ENCODE measurements around the gene AGAP1. TPM values are rescaled to one million over a fixed set of nuclear protein-coding genes. Genes with fewer than 3 reads are reported as not detected.

AGAP1 gene
- total RNA-seq, 1 donor from 2014 or later = 39.4 TPM

GRCh38 chr2:235857598-235857997 is 363.8 kb downstream of the AGAP1 start:
- Histone ChIP-seq H2AFZ (ENCODE audit: low read depth, low read length) (no peak overlapping the region), H4K20me1 (ENCODE audit: insufficient read depth, low read length) (no peaks in the 10 kb centered on the region), H3K9me3 (ENCODE audit: insufficient read depth, low read depth, low read length) (no peaks in the 10 kb centered on the region), H3K27ac (ENCODE audit: low read depth, low read length) (no peak overlapping the region), H3K9ac (ENCODE audit: low read length) (no peak overlapping the region), H3K4me1 (ENCODE audit: insufficient read depth, low read length) (no peaks in the 10 kb centered on the region), H3K79me2 (ENCODE audit: insufficient read depth, low read length) (no peaks in the 10 kb centered on the region), H3K27me3 (ENCODE audit: insufficient read depth, low read length) (no peaks in the 10 kb centered on the region), H3K4me3 (ENCODE audit: insufficient read depth, low read depth, low read length) (no peak overlapping the region), H3K4me2 (ENCODE audit: low read length) (no peak overlapping the region), H3K36me3 (ENCODE audit: insufficient read depth, low read length) (no peaks in the 10 kb centered on the region)
- Mint-ChIP-seq H3K4me1 (ENCODE audit: low read depth, unreplicated experiment) (peaks cover 20% of the 10 kb centered on the region), H3K27ac (ENCODE audit: unreplicated experiment) (no peak overlapping the region), H3K36me3 (ENCODE audit: low read depth, unreplicated experiment) (peaks cover 6% of the 10 kb centered on the region), H3K9me3 (ENCODE audit: unreplicated experiment) (no peaks in the 10 kb centered on the region), H3K4me3 (ENCODE audit: unreplicated experiment) (no peak overlapping the region), H3K27me3 (ENCODE audit: low read depth, unreplicated experiment) (no peaks in the 10 kb centered on the region)
- no peak for TF ChIP-seq EZH2 (IDR thresholded peaks at IDR 0.05; ENCODE audit: insufficient read depth, low read length)
- no peak for TF ChIP-seq CTCF (IDR thresholded peaks at IDR 0.05; ENCODE audit: insufficient read depth, low read depth, low read length)
- FAIRE-seq (no peak), DNase-seq (ENCODE audit: low read depth) (no peak)

GRCh38 chr2:235858881-235859280 is 365.0 kb downstream of the AGAP1 start:
- H3K36me3 Mint-ChIP-seq (ENCODE audit: low read depth, unreplicated experiment) = peaks cover 6% of the 10 kb centered on the region
- no peak overlapping the region for H3K4me2 ChIP-seq (ENCODE audit: low read length)
- H3K4me3 ChIP-seq (ENCODE audit: insufficient read depth, low read depth, low read length) = no peak overlapping the region
- no peak overlapping the region for H3K4me3 Mint-ChIP-seq (ENCODE audit: unreplicated experiment)
- TF ChIP-seq CTCF (IDR thresholded peaks at IDR 0.05; ENCODE audit: insufficient read depth, low read depth, low read length) (no peak), EZH2 (IDR thresholded peaks at IDR 0.05; ENCODE audit: insufficient read depth, low read length) (no peak)
- H3K79me2 ChIP-seq (ENCODE audit: insufficient read depth, low read length) = no peaks in the 10 kb centered on the region
- no peak for FAIRE-seq
- H3K9me3 ChIP-seq (ENCODE audit: insufficient read depth, low read depth, low read length) = no peaks in the 10 kb centered on the region
- H3K36me3 ChIP-seq (ENCODE audit: insufficient read depth, low read length) = no peaks in the 10 kb centered on the region
- no peak overlapping the region for H3K27ac ChIP-seq (ENCODE audit: low read depth, low read length)
- H2AFZ ChIP-seq (ENCODE audit: low read depth, low read length) = no peak overlapping the region
- H3K27ac Mint-ChIP-seq (ENCODE audit: unreplicated experiment) = no peak overlapping the region
- DNase-seq (ENCODE audit: low read depth) = no peak
- H3K9ac ChIP-seq (ENCODE audit: low read length) = no peak overlapping the region
- no peaks in the 10 kb centered on the region for H3K9me3 Mint-ChIP-seq (ENCODE audit: unreplicated experiment)
- no peaks in the 10 kb centered on the region for H3K4me1 ChIP-seq (ENCODE audit: insufficient read depth, low read length)
- no peaks in the 10 kb centered on the region for H4K20me1 ChIP-seq (ENCODE audit: insufficient read depth, low read length)
- no peaks in the 10 kb centered on the region for H3K27me3 Mint-ChIP-seq (ENCODE audit: low read depth, unreplicated experiment)
- peaks cover 20% of the 10 kb centered on the region for H3K4me1 Mint-ChIP-seq (ENCODE audit: low read depth, unreplicated experiment)
- H3K27me3 ChIP-seq (ENCODE audit: insufficient read depth, low read length) = no peaks in the 10 kb centered on the region

- no peaks in the 10 kb centered on the region for H3K4me1 ChIP-seq (ENCODE audit: insufficient read depth, low read length)
- no peaks in the 10 kb centered on the region for H3K9me3 Mint-ChIP-seq (ENCODE audit: unreplicated experiment)
- DNase-seq (ENCODE audit: low read depth) (no peak), FAIRE-seq (no peak)
- no peaks in the 10 kb centered on the region for H3K79me2 ChIP-seq (ENCODE audit: insufficient read depth, low read length)
- H3K4me3 ChIP-seq (ENCODE audit: insufficient read depth, low read depth, low read length) = no peak overlapping the region
- no peaks in the 10 kb centered on the region for H3K9me3 ChIP-seq (ENCODE audit: insufficient read depth, low read depth, low read length)
- no peak overlapping the region for H3K4me3 Mint-ChIP-seq (ENCODE audit: unreplicated experiment)
- H4K20me1 ChIP-seq (ENCODE audit: insufficient read depth, low read length) = no peaks in the 10 kb centered on the region
- TF ChIP-seq CTCF (IDR thresholded peaks at IDR 0.05; ENCODE audit: insufficient read depth, low read depth, low read length) (no peak), EZH2 (IDR thresholded peaks at IDR 0.05; ENCODE audit: insufficient read depth, low read length) (no peak)
- H3K36me3 Mint-ChIP-seq (ENCODE audit: low read depth, unreplicated experiment) = peaks cover 5% of the 10 kb centered on the region
- H3K4me1 Mint-ChIP-seq (ENCODE audit: low read depth, unreplicated experiment) = peaks cover 17% of the 10 kb centered on the region
- no peaks in the 10 kb centered on the region for H3K27me3 Mint-ChIP-seq (ENCODE audit: low read depth, unreplicated experiment)
- peak overlapping the region; percentile 30 for H2AFZ ChIP-seq (ENCODE audit: low read depth, low read length)
- H3K27me3 ChIP-seq (ENCODE audit: insufficient read depth, low read length) = no peaks in the 10 kb centered on the region
- H3K4me2 ChIP-seq (ENCODE audit: low read length) = peak overlapping the region; percentile 62
- H3K27ac ChIP-seq (ENCODE audit: low read depth, low read length) = peak overlapping the region; percentile 58
- H3K27ac Mint-ChIP-seq (ENCODE audit: unreplicated experiment) = no peak overlapping the region
- no peaks in the 10 kb centered on the region for H3K36me3 ChIP-seq (ENCODE audit: insufficient read depth, low read length)
- H3K9ac ChIP-seq (ENCODE audit: low read length) = peak overlapping the region; percentile 42
Measured at GRCh38 chr2:235859651-235860050, 365.8 kb downstream of the AGAP1 start.
